Nephron (organoid): ENCODE data around the gene ASB8.
"Not testable (repeated sequence)": the region's sequence is repeated elsewhere in the genome, so short reads cannot be mapped to it uniquely, and the experiment has no call there.

Source experiments
- H3K27ac Mint-ChIP-seq, 3 experiments: 2 replicates each; pipeline ENCODE4 v1.8.0; 2020; ENCODE audit warnings: mixed read lengths in 3 of 3, mild to moderate bottlenecking in 2 of 3, moderate library complexity in 1 of 3
- H3K27me3 Mint-ChIP-seq: 2 replicates; pipeline ENCODE4 v1.8.0; 2021; ENCODE audit warnings: low read depth, mild to moderate bottlenecking, moderate library complexity, mixed read lengths
- H3K36me3 Mint-ChIP-seq: 2 replicates; pipeline ENCODE4 v1.8.0; 2020; ENCODE audit warnings: low read depth, mixed read lengths
- H3K4me1 Mint-ChIP-seq: 2 replicates; pipeline ENCODE4 v1.8.0; 2020; ENCODE audit warnings: mixed read lengths
- H3K4me3 Mint-ChIP-seq, 3 experiments: 2 replicates each; pipeline ENCODE4 v1.8.0; 2020; ENCODE audit warnings: mild to moderate bottlenecking in 3 of 3, mixed read lengths in 3 of 3, moderate library complexity in 2 of 3
- H3K9me3 Mint-ChIP-seq: 2 replicates; pipeline ENCODE4 v1.8.0; 2020; ENCODE audit warnings: mixed read lengths
- CTCF ChIP-seq, 3 experiments: fragments of 200-600 bp; sonication (generic); IDR thresholded peaks; one replicate each; pipeline ENCODE4 v1.5.0; 2021; ENCODE audit warnings: antibody characterized with exemption in 3 of 3; ENCODE audit not compliant: unreplicated experiment in 3 of 3

ASB8 gene

GRCh38 chr12:48129376-48129775 lies 27.9 kb downstream of the ASB8 start:
- Mint-ChIP-seq H3K27me3 (no peaks in the 10 kb centered on the region), H3K4me3 (no peak overlapping the region), H3K36me3 (peaks cover 87% of the 10 kb centered on the region), H3K27ac (no peak overlapping the region), H3K9me3 (no peaks in the 10 kb centered on the region), H3K4me1 (peaks cover 45% of the 10 kb centered on the region)
- no peak for TF ChIP-seq CTCF (IDR thresholded peaks at IDR 0.05; ENCODE audit: unreplicated experiment in 3 of 3)

GRCh38 chr12:48128800-48129199 lies 28.5 kb downstream of the ASB8 start:
- Mint-ChIP-seq H3K27ac (no peak overlapping the region), H3K27me3 (no peaks in the 10 kb centered on the region), H3K4me3 (no peak overlapping the region), H3K9me3 (no peaks in the 10 kb centered on the region), H3K4me1 (peaks cover 49% of the 10 kb centered on the region), H3K36me3 (peaks cover 85% of the 10 kb centered on the region)
- TF ChIP-seq CTCF (IDR thresholded peaks at IDR 0.05; ENCODE audit: unreplicated experiment in 3 of 3): no peak

DNA sequence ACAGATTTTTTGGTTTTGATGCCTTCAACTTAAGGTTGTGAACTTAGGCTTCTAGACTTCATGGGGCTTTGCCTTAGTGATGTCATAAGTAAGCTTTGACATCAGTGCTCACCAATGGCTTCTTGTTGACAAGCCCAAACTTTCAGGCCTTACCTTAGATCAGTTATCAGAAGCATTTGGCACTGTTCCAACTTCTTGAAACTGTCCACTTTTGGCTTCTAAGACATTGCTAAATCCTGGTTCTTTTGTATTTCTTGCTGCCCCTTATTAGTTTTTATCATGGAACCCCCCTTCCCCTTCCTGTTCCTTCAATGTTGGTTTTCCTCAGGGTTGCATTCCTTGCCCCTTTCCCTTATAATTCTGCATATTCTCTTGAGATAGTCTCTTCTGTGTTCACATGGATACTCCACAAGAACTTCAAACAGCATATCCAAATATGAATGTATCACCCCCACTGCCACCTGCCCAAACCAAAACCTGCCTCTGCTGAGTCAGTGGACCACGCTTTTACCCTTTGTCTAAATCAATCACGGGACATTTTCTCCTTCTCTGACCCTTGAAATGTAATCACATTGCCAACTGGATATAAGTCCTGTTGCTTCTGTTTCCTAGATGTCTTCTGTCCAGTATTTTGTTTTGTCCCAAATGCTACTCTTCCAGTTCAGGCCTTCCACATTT lies 30.2 kb downstream of the ASB8 start:
- H3K4me3 Mint-ChIP-seq: peak overlapping the region in 1 of 3 experiments; percentile 25
- peaks cover 80% of the 10 kb centered on the region for H3K36me3 Mint-ChIP-seq
- peaks cover 52% of the 10 kb centered on the region for H3K4me1 Mint-ChIP-seq
- TF ChIP-seq CTCF (IDR thresholded peaks at IDR 0.05; ENCODE audit: unreplicated experiment in 3 of 3): no peak
- no peaks in the 10 kb centered on the region for H3K27me3 Mint-ChIP-seq
- no peaks in the 10 kb centered on the region for H3K9me3 Mint-ChIP-seq
- H3K27ac Mint-ChIP-seq: peak overlapping the region in 1 of 3 experiments; percentile 11

DNA sequence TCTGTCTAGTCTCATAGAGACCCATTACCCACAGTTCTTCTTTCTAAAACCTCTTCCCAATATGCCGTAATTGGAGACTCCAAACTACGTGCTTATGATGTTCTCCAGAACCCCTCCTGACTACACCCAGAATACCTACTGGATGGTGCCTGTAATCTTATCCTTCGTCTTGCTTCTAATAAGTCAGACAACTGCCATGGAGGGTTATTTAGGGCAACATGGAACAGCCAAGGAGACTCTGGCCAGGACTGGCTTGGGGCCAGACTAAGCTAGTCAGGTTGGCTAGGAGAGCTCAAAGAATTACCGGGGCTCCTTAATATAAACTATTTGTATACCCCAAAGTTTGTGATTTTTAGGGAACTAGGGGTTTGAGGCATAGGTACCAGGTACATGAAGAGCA lies 31.3 kb downstream of the ASB8 start:
- Mint-ChIP-seq H3K4me3 (peak overlapping the region in 1 of 3 experiments; percentile 32), H3K27ac (peak overlapping the region; percentile 26 to 68 (median 43)), H3K27me3 (no peaks in the 10 kb centered on the region), H3K36me3 (peaks cover 76% of the 10 kb centered on the region), H3K4me1 (peaks cover 63% of the 10 kb centered on the region), H3K9me3 (no peaks in the 10 kb centered on the region)
- no peak for TF ChIP-seq CTCF (IDR thresholded peaks at IDR 0.05; ENCODE audit: unreplicated experiment in 3 of 3)

GRCh38 chr12:48125542-48125941 lies 31.8 kb downstream of the ASB8 start:
- H3K36me3 Mint-ChIP-seq: peaks cover 71% of the 10 kb centered on the region
- H3K4me1 Mint-ChIP-seq: peaks cover 61% of the 10 kb centered on the region
- peak overlapping the region in 1 of 3 experiments; percentile 68 for H3K27ac Mint-ChIP-seq
- not testable (repeated sequence) for H3K9me3 Mint-ChIP-seq, H3K4me3 Mint-ChIP-seq, H3K27me3 Mint-ChIP-seq

DNA sequence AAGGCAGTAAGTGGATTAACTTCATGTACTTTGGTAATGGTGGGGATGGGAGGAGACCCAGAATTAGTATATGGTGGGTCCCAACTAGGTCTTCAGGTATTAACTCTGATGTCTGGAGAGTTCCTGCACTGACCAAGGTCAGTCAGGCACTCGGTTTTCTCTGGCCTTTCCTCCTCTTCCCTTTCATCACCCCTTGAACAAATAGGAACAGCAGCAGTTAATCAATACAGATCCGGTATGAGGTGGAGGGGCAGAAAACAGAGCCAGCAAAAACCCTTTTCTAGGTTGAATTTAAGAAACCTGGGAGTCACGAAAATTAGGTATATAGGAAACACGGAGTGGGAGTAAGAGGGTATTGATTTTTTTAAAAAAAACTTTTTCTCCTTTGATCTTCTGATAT lies 34.1 kb downstream of the ASB8 start:
- Mint-ChIP-seq H3K4me3 (peak overlapping the region in 1 of 3 experiments; percentile 45), H3K27me3 (no peaks in the 10 kb centered on the region), H3K4me1 (peaks cover 62% of the 10 kb centered on the region), H3K36me3 (peaks cover 50% of the 10 kb centered on the region), H3K9me3 (no peaks in the 10 kb centered on the region), H3K27ac (no peak overlapping the region)
- no peak for TF ChIP-seq CTCF (IDR thresholded peaks at IDR 0.05; ENCODE audit: unreplicated experiment in 3 of 3)
